T1000 (cell line): Measurements from ENCODE around the gene CDC6.
A peak's percentile ranks its signal among the peaks of the same experiment; 100 is the strongest.
"Not testable (repeated sequence)": the region's sequence is repeated elsewhere in the genome, so short reads cannot be mapped to it uniquely, and the experiment has no call there.

Source experiments
- DNase-seq: peaks from one replicate; lab custom pipeline; 2025; ENCODE audit warnings: mixed read lengths; lab: John Stamatoyannopoulos, UW

The CDC6 gene

GRCh38 chr17:40290629-40291280 is 3.1 kb downstream of the CDC6 start:
- peak; percentile 52 for DNase-seq

DNA sequence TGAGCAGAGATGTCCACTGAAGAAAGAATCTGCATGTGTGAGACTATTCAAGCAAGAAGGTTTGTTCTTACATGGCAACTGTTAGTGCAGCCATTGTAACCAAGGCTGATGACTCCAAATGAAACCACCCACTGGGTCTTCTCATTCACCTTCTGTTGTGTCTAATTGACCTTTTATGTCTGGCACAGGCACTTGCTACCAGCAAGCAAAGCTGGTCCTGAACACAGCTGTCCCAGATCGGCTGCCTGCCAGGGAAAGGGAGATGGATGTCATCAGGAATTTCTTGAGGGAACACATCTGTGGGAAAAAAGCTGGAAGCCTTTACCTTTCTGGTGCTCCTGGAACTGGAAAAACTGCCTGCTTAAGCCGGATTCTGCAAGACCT is 3.6 kb downstream of the CDC6 start:
- no peak for DNase-seq

DNA sequence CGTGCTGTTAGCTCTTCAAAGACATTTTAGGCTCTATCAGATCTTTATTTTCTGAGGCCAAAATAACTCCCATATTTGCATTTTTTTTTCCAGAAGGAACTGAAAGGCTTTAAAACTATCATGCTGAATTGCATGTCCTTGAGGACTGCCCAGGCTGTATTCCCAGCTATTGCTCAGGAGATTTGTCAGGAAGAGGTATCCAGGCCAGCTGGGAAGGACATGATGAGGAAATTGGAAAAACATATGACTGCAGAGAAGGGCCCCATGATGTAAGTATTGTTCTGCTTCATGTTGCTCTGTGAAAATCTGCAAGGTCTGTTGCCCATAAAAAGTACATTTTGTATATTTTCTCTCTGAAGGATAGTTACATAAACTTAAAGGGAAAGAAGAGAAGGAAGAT is 5.7 kb downstream of the CDC6 start:
- no peak for DNase-seq

DNA sequence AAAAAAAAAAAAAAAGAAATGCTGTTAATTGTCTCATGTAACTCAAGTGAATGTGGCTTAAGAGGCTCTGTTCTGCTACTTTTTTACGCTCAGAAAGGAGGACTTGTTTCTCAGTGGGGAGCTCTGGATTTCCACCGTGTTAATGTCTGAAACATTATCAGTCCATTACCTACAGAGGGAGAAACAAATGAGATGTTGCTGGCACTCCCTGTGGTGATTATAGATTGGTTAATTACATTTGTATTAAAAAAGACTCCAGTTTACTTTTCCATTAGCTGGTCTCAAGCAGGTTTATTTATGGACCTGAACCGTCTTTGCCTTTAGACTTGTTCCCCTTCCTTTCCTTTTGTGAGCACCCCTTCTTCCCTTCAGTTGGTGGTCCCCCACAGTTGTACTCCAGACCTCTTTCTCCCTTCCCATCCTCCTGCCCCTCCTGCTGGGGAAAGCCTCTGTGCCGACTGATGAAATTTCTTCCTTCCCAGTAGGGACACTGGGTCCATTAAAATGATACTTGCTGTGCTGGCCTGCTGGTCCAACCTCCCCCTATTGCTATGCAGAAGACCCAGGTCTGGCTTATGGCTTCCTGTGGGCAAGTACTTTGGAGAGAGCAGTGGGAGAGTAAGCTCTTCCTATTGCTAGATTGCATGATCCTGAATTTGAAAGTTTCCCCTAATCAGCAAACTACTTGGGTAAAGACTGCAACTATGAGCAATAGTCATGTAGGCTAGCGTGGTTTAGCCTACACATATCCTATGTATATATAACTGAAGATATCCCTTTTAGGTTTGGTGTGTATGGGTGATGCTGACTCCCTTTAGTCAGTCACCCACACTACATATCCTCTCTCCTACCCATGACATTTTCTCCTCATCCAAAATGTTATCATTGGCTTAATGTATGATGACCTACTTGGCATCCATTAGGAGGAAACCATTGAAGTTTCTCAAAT is 8.1 kb downstream of the CDC6 start:
- no peak for DNase-seq

GRCh38 chr17:40297511-40297910 is 9.8 kb downstream of the CDC6 start:
- DNase-seq, result no peak

GRCh38 chr17:40298726-40299125 is 11.0 kb downstream of the CDC6 start:
- no peak for DNase-seq

GRCh38 chr17:40299159-40299757 is 11.6 kb downstream of the CDC6 start:
- DNase-seq, result not testable (repeated sequence)

- DNase-seq, result no peak
Observed at GRCh38 chr17:40301315-40301714, 13.6 kb downstream of the CDC6 start.

DNA sequence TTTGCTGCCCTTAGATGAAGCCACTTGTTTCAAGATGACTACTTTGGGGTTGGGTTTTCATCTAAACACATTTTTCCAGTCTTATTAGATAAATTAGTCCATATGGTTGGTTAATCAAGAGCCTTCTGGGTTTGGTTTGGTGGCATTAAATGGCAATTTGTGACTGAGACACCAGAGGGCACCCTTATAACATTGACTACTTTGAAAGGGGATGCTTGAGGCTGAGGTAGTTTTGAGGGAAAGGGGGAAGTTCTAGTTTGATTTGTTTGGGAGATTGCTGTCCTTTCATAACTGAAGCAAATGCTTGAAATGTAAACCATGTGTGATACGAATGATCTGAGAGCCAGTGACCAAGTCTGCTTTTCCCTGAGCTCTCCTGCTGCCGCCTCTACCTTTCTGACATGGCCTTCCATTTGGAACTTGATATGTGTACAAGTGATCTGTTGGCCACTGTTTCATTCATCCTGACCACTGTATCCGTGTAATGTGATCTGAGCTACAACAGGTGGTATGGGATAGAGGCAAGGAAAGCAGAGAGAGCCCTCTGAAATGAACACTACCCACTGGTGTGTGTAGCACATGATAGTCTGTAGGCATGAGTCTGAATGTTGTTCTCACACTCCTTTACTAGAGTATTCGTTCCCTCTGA is 15.5 kb downstream of the CDC6 start:
- no peak for DNase-seq

- no peak for DNase-seq
Observed at GRCh38 chr17:40303708-40304551, 16.3 kb downstream of the CDC6 start.

GRCh38 chr17:40304552-40304863 is 16.8 kb downstream of the CDC6 start:
- not testable (repeated sequence) for DNase-seq

DNA sequence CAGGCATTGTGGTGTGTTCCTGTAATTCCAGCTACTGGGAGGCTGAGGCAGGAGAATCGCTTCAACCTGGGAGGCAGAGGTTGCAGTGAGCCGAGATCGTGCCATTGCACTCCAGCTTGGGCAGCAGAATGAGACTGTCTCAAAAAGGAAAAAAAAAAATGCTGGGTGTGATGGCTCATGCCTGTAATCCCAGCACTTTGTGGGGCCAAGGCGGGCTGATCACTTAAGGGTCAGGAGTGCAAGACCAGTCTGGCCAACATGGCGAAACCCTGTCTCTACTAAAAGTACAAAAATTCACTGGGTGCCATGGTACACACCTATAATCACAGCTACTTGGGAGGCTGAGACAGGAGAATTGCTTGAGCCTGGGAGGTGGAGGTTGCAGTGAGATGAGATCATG is 17.2 kb downstream of the CDC6 start:
- DNase-seq, result not testable (repeated sequence)

DNA sequence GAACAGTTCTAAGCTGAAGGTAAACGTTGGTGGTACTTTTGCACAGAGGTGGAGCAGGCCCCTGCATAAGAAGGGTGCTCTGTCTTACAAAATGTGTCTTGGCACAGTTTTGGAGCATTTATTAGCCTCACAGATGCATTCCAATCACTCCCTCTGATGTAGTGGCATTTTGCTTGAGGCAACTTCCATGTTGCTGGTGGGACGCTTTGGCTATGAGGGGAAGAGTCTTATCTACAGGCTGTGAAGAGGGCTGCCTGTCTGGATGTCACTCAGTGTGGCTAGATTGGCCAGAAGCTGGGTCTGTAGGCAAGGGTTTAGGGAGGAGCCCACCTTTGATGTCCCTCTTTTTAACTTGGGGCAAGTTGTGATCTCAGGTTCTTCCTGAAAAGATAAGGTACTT is 18.7 kb downstream of the CDC6 start:
- no peak for DNase-seq

DNA sequence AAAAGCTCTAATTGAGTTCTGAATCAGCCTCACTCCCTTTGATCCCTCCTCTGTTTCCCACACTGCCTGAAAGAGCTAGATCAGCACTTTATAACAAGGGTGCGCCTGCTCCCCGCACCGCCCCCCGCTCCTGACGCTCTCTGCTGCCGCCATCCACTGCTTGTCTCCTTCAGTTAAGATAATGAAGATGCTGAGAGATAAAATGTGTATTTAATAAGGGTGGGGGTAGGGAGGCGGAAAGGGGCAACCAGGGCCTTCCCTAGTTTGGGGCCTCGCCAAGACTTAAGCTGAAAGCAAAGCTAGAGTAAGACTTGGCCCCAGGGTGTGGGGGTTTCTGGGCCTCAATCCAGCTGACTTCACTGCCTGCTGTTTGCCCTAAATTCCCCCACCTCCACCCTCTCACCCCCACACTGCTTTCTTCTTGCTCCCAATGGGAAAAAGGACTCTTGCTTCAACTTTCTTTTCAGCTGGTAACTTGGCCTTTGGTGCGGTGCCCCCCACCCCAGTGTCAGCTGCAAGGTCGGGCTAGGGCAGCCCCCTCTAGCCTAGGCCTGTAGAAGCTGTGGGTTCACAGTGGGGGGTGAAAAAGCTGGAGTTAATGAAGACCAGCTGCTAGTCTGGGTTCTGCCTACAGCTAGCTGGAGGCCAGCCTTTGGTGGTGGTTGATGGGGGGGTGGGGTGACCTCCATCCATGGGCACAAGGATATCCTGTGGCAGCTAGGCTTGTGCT is 19.5 kb downstream of the CDC6 start:
- peak; percentile 53 for DNase-seq

DNA sequence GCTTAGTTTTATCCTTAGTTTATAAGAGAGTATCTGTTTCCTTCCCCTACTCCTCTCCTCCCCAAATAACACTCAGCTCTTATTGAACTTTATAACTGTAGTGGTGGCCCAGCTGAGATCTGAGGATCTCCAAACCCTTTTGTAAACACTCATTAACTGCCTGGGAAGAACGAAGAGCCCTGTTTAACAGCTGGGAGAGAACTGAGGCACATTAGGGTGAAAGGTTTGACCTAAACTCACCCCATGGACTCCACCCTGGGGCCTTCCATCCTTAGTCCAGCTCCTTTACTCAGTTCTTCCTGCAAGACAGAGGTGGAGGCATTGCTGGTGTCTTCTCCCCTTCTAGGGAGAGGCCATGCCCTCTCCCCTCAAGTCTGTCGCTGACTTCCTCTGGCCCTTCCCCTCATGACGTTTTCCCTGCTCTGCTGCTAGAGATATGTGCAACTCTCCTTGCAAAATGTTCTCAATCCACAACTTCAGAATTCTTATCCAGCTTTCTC is 20.1 kb downstream of the CDC6 start:
- no peak for DNase-seq

- no peak for DNase-seq
Observed at GRCh38 chr17:40309031-40309948, 21.6 kb downstream of the CDC6 start, which contains the start of gene RARA. Gene RARA, plus strand, starts transcription at chr17:40309180. Its CDS starts 22,039 bp downstream, at chr17:40331219.

DNA sequence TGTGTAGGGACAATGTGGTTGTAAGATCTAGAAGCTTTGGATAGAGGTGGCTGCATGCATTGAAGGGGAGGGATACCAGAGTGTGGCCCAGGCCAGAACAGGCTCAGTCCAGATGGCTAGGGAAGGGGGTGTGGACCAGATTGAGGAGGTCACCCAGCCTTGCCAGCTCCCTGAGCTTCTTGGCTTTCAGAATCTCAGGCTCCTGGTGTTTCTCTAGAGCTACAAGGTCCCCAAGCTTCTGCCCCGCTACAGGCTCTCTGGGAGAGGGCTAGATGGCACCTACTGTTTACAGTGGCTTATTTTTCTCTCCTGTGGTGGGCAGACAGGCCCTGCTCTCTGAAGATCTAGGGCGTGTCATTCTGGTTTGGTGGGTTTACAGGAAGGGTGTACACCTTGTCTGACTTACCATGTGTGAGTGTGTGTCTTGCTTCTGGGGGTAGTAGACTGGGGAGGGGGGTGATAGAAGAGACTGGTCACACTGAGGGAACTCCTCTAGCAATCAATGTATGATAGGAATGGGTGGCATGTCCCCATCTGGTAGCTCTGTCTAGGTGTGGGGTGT is 22.4 kb downstream of the CDC6 start:
- DNase-seq, result no peak

- DNase-seq, result no peak
Observed at GRCh38 chr17:40310882-40311391, 23.3 kb downstream of the CDC6 start.

GRCh38 chr17:40311575-40311974 is 23.9 kb downstream of the CDC6 start:
- peak; percentile 63 for DNase-seq
